ENCODE results near the gene TMIGD3.
A peak's percentile ranks its signal among the peaks of the same experiment; 100 is the strongest.

TMIGD3 gene

DNA sequence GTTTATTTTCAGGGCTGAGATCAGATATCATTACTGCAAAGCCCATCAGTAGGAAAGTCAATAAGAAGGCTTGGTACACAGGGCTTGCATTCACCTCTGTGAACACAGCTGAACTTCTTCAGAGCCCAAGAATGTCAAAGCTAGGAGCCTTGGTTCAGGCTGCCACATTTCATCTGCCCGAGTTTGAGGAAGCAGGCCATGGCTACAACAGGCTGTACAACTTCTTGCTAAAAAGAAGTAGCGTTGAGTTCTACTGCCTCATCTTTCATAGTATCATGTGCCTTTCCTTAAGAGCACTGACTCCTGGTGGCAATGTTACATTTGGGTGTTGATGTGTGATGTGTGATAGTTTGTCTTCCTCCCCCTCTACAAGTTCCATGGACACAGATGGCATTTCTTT, 19.6 kb downstream of the TMIGD3 start:
- H3F3A ChIP-seq (ENCODE audit: insufficient read depth): no peaks in the 10 kb centered on the region
- no peaks in the 10 kb centered on the region for H3K36me3 ChIP-seq (ENCODE audit: low read length)
- no peak overlapping the region for H3K4me2 ChIP-seq (ENCODE audit: low read depth, low read length, poor library complexity, severe bottlenecking)
- no peaks in the 10 kb centered on the region for H3K9me3 ChIP-seq (ENCODE audit: insufficient read depth, low read length)
- no peak overlapping the region for H3K4me3 ChIP-seq (ENCODE audit: insufficient read depth, low read length, poor library complexity, severe bottlenecking)
- H2AFZ ChIP-seq (ENCODE audit: low read depth, low read length, severe bottlenecking): no peak overlapping the region
- no peaks in the 10 kb centered on the region for H3K79me2 ChIP-seq (ENCODE audit: insufficient read depth, low read length)
- no peaks in the 10 kb centered on the region for H3K9me2 ChIP-seq (replicated peaks; ENCODE audit: insufficient read depth, low read length)
- H3K27ac ChIP-seq (ENCODE audit: low read depth, low read length): no peak overlapping the region
- H4K20me1 ChIP-seq (ENCODE audit: low read depth, low read length): no peaks in the 10 kb centered on the region
- H3K9ac ChIP-seq (ENCODE audit: low read length): no peak overlapping the region
- no peaks in the 10 kb centered on the region for H3K27me3 ChIP-seq (ENCODE audit: low read length)
- TF ChIP-seq, protein P1, sequence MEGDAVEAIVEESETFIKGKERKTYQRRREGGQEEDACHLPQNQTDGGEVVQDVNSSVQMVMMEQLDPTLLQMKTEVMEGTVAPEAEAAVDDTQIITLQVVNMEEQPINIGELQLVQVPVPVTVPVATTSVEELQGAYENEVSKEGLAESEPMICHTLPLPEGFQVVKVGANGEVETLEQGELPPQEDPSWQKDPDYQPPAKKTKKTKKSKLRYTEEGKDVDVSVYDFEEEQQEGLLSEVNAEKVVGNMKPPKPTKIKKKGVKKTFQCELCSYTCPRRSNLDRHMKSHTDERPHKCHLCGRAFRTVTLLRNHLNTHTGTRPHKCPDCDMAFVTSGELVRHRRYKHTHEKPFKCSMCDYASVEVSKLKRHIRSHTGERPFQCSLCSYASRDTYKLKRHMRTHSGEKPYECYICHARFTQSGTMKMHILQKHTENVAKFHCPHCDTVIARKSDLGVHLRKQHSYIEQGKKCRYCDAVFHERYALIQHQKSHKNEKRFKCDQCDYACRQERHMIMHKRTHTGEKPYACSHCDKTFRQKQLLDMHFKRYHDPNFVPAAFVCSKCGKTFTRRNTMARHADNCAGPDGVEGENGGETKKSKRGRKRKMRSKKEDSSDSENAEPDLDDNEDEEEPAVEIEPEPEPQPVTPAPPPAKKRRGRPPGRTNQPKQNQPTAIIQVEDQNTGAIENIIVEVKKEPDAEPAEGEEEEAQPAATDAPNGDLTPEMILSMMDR (IDR thresholded peaks at IDR 0.05; ENCODE audit: insufficient read depth, low read length, poor library complexity, severe bottlenecking): no peak
- TF ChIP-seq EZH2phosphoT487 (conservative IDR thresholded peaks at IDR 0.05; ENCODE audit: low read length): no peak

GRCh38 chr1:111483166-111483565, 20.3 kb downstream of the TMIGD3 start:
- Histone ChIP-seq H3K9me2 (replicated peaks; ENCODE audit: insufficient read depth, low read length) (no peaks in the 10 kb centered on the region), H3K79me2 (ENCODE audit: insufficient read depth, low read length) (no peaks in the 10 kb centered on the region), H3K4me3 (ENCODE audit: insufficient read depth, low read length, poor library complexity, severe bottlenecking) (no peak overlapping the region), H3K9me3 (ENCODE audit: insufficient read depth, low read length) (no peaks in the 10 kb centered on the region), H3K4me2 (ENCODE audit: low read depth, low read length, poor library complexity, severe bottlenecking) (no peak overlapping the region), H3F3A (ENCODE audit: insufficient read depth) (no peaks in the 10 kb centered on the region), H2AFZ (ENCODE audit: low read depth, low read length, severe bottlenecking) (no peak overlapping the region), H3K27me3 (ENCODE audit: low read length) (no peaks in the 10 kb centered on the region), H3K9ac (ENCODE audit: low read length) (no peak overlapping the region), H4K20me1 (ENCODE audit: low read depth, low read length) (no peaks in the 10 kb centered on the region), H3K27ac (ENCODE audit: low read depth, low read length) (no peak overlapping the region), H3K36me3 (ENCODE audit: low read length) (no peaks in the 10 kb centered on the region)
- TF ChIP-seq, protein P1 (IDR thresholded peaks at IDR 0.05; ENCODE audit: insufficient read depth, low read length, poor library complexity, severe bottlenecking): no peak
- no peak for TF ChIP-seq EZH2phosphoT487 (conservative IDR thresholded peaks at IDR 0.05; ENCODE audit: low read length)

DNA sequence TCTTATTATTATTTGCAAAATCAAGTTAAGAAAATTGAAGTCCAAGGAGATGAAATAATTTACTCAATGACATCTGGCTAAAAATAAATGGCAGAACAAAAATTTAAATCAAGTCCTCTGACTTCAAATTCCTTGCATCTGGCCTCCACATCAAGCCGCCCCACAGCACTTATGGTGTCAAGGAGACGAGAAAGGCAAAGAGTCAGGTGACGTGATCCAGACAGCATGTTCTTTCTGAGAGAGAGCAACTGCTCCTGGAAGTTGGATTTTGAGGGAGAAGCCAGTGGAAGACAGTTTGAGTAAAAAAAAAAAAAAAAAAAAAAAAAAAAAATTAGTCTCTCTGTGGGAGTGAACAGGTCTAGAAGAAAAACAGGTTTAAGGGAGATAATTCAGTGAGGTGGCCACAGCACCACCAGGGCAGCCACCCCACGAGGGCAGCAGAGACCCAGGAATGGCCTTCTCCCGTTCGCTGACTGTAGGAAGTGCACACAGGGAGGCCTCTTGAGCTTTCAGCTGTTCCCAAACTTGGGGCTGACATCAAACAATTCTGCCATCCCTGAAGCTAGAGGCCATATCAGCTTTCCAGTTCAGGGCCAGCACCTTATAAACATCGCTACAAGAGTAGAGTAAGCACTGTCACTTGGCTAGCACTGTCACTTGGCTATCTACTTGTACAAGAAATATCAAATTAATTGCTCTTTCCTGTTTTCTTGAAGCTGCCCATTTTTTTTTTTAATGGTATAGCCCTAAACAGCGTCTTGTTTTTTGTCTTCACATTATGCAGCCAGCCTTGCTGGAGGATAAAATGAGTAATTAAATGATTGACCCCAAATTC, 21.8 kb downstream of the TMIGD3 start:
- H3K9me3 ChIP-seq (ENCODE audit: insufficient read depth, low read length): no peaks in the 10 kb centered on the region
- H4K20me1 ChIP-seq (ENCODE audit: low read depth, low read length): no peaks in the 10 kb centered on the region
- TF ChIP-seq, protein P1 (IDR thresholded peaks at IDR 0.05; ENCODE audit: insufficient read depth, low read length, poor library complexity, severe bottlenecking): peak; percentile 51
- no peak for TF ChIP-seq EZH2phosphoT487 (conservative IDR thresholded peaks at IDR 0.05; ENCODE audit: low read length)
- H3K27ac ChIP-seq (ENCODE audit: low read depth, low read length): no peak overlapping the region
- no peak overlapping the region for H3K4me3 ChIP-seq (ENCODE audit: insufficient read depth, low read length, poor library complexity, severe bottlenecking)
- no peaks in the 10 kb centered on the region for H3K36me3 ChIP-seq (ENCODE audit: low read length)
- H3K4me2 ChIP-seq (ENCODE audit: low read depth, low read length, poor library complexity, severe bottlenecking): no peak overlapping the region
- H3K9ac ChIP-seq (ENCODE audit: low read length): no peak overlapping the region
- no peak overlapping the region for H2AFZ ChIP-seq (ENCODE audit: low read depth, low read length, severe bottlenecking)
- no peaks in the 10 kb centered on the region for H3K79me2 ChIP-seq (ENCODE audit: insufficient read depth, low read length)
- H3K9me2 ChIP-seq (replicated peaks; ENCODE audit: insufficient read depth, low read length): no peaks in the 10 kb centered on the region
- no peaks in the 10 kb centered on the region for H3K27me3 ChIP-seq (ENCODE audit: low read length)
- H3F3A ChIP-seq (ENCODE audit: insufficient read depth): no peaks in the 10 kb centered on the region
